KG1 (cell line): ENCODE data around the gene GBP1.

ENCODE experiments used
- DNase-seq: peaks from one replicate; lab custom pipeline; 2025; lab: John Stamatoyannopoulos, UW

GBP1 gene

GRCh38 chr1:89005286-89006151 is 59.5 kb downstream of the GBP1 start:
- no peak for DNase-seq
